GM23248 (cell line): ENCODE results near the gene KLK4.

Experiments
- EZH2 ChIP-seq: fragments of 200-600 bp; sonication (generic); IDR thresholded peaks from 2 replicates; pipeline ENCODE4 v1.6.1; 2018; ENCODE audit warnings: antibody characterized with exemption, mild to moderate bottlenecking; ENCODE audit not compliant: insufficient read depth, poor library complexity, severe bottlenecking
- EZH2phosphoT487 ChIP-seq: fragments of 200-600 bp; sonication (generic); IDR thresholded peaks from 2 replicates; pipeline ENCODE4 v1.6.1; 2018; ENCODE audit warnings: antibody characterized with exemption, moderate library complexity, mild to moderate bottlenecking, low read depth; ENCODE audit not compliant: insufficient read depth

DNA sequence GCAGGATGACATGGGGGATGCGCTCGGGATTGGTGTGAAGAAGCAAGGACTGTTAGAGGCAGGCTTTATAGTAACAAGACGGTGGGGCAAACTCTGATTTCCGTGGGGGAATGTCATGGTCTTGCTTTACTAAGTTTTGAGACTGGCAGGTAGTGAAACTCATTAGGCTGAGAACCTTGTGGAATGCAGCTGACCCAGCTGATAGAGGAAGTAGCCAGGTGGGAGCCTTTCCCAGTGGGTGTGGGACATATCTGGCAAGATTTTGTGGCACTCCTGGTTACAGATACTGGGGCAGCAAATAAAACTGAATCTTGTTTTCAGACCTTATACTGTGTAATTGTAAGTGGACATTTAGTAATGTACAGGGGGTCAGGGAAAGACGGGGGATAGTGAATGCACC lies 31.0 kb downstream of the KLK4 start:
- TF ChIP-seq EZH2phosphoT487 (no peak), EZH2 (no peak)
